Keratinocyte (primary cell): ENCODE results near the gene LRRC7. TPM values are rescaled to one million over a fixed set of nuclear protein-coding genes. Genes with fewer than 3 reads are reported as not detected.

Experiments
- DNase-seq: peaks from one replicate; pipeline ENCODE4 v3.0.0-alpha.2; 2011; ENCODE audit warnings: low read depth, missing footprints, low spot score
- FAIRE-seq: peaks from 2 replicates; lab custom pipeline; 2011; peaks lifted over from hg19 to GRCh38; lab: Jason Lieb, UNC
- H2AFZ ChIP-seq: 2 replicates; pipeline ENCODE4 v1.6.0; 2012; ENCODE audit warnings: low read length, control low read depth, inconsistent platforms; ENCODE audit not compliant: control insufficient read depth
- H3K27ac ChIP-seq: 2 replicates; pipeline ENCODE4 v1.5.1; 2011; ENCODE audit warnings: low read length; ENCODE audit not compliant: control insufficient read depth, insufficient read depth
- H3K27me3 ChIP-seq: 3 replicates; pipeline ENCODE4 v1.6.0; 2011; ENCODE audit warnings: low read length; ENCODE audit not compliant: control insufficient read depth, insufficient read depth; ENCODE audit errors: extremely low read depth
- H3K36me3 ChIP-seq, 2 experiments: 2 replicates in 1 of 2; 3 replicates in 1 of 2; pipeline ENCODE4 v1.5.1; 2011; ENCODE audit warnings: low read length in 2 of 2, mild to moderate bottlenecking in 1 of 2; ENCODE audit not compliant: control insufficient read depth in 2 of 2, insufficient read depth in 2 of 2; ENCODE audit errors: extremely low read depth in 1 of 2
- H3K4me1 ChIP-seq: 3 replicates; pipeline ENCODE4 v1.5.1; 2011; ENCODE audit warnings: low read length; ENCODE audit not compliant: control insufficient read depth, insufficient read depth; ENCODE audit errors: extremely low read depth
- H3K4me2 ChIP-seq: 3 replicates; pipeline ENCODE4 v1.6.0; 2011; ENCODE audit warnings: low read depth, low read length; ENCODE audit not compliant: control insufficient read depth, insufficient read depth; ENCODE audit errors: extremely low read depth
- H3K4me3 ChIP-seq, 3 experiments: fragments of 200-600 bp in 1 of 3; sonication (generic) in 1 of 3; 2 replicates in 2 of 3; 3 replicates in 1 of 3; pipeline ENCODE4 v1.5.1; 2011 to 2016; ENCODE audit warnings: low read length in 3 of 3, mild to moderate bottlenecking in 3 of 3, control low read depth in 2 of 3, inconsistent platforms in 1 of 3, low read depth in 1 of 3, mixed read lengths in 1 of 3, mixed run types in 1 of 3, moderate library complexity in 1 of 3; ENCODE audit not compliant: control insufficient read depth in 2 of 3, insufficient read depth in 2 of 3; ENCODE audit errors: extremely low read depth in 1 of 3
- H3K79me2 ChIP-seq: 2 replicates; pipeline ENCODE4 v1.6.0; 2012; ENCODE audit warnings: low read length; ENCODE audit not compliant: control insufficient read depth, insufficient read depth
- H3K9ac ChIP-seq: 3 replicates; pipeline ENCODE4 v1.6.0; 2011; ENCODE audit warnings: low read length; ENCODE audit not compliant: control insufficient read depth, insufficient read depth; ENCODE audit errors: extremely low read depth
- H3K9me1 ChIP-seq: 3 replicates; pipeline ENCODE4 v1.6.0; 2011; ENCODE audit warnings: low read length; ENCODE audit not compliant: control insufficient read depth, insufficient read depth; ENCODE audit errors: extremely low read depth
- H3K9me3 ChIP-seq: 2 replicates; pipeline ENCODE4 v1.5.1; 2012; ENCODE audit warnings: low read depth, low read length; ENCODE audit not compliant: control insufficient read depth
- H4K20me1 ChIP-seq: 3 replicates; pipeline ENCODE4 v1.6.0; 2011; ENCODE audit warnings: low read length; ENCODE audit not compliant: control insufficient read depth, insufficient read depth; ENCODE audit errors: extremely low read depth
- EZH2 ChIP-seq: IDR thresholded peaks from one replicate; pipeline ENCODE4 v1.6.1; 2012; ENCODE audit warnings: inconsistent platforms, mild to moderate bottlenecking, low read length, moderate library complexity
- dilution Hi-C: fragments of 300-500 bp; cut with MboI; formaldehyde crosslinking; loops from one replicate; pipeline ENCODE4 v1.7.0; 2020; ENCODE audit warnings: low sequenced_read_pairs; ENCODE audit not compliant: extremely low pct_ligation_motif_present
- polyA plus RNA-seq, 5 experiments: library from polyadenylated mRNA; depleted of rRNA in 3 of 5; stranded (reverse) in 3 of 5; stranded (forward) in 1 of 5; unstranded in 1 of 5; fragments of >200 nt; gene quantifications; 1 replicate in 1 of 5; 2 replicates in 3 of 5; 3 replicates in 1 of 5; pipeline versions ENCODE4 v1.2.1 to v1.2.3, GENCODE V29; 2011 to 2012; ENCODE audit warnings: missing spikeins in 2 of 5, low read depth in 1 of 5, low replicate concordance in 1 of 5
- TF ChIP-seq, protein P1 (sequence below), 3 experiments: IDR thresholded peaks in 1 of 3; conservative IDR thresholded peaks in 1 of 3; optimal IDR thresholded peaks in 1 of 3; 2 replicates in 2 of 3; 3 replicates in 1 of 3; pipeline versions ENCODE3 to v1.5.1; 2011; ENCODE audit warnings: low read length in 3 of 3, mild to moderate bottlenecking in 3 of 3, moderate library complexity in 2 of 3, control low read depth in 1 of 3, inconsistent platforms in 1 of 3; ENCODE audit not compliant: insufficient read depth in 2 of 3; ENCODE audit errors: extremely low read depth in 1 of 3

Gene LRRC7
- polyA plus RNA-seq, 1 donor (not counting 4 experiments of a cell fraction or from before 2014, with no cell fraction given) = 0.28 TPM

DNA sequence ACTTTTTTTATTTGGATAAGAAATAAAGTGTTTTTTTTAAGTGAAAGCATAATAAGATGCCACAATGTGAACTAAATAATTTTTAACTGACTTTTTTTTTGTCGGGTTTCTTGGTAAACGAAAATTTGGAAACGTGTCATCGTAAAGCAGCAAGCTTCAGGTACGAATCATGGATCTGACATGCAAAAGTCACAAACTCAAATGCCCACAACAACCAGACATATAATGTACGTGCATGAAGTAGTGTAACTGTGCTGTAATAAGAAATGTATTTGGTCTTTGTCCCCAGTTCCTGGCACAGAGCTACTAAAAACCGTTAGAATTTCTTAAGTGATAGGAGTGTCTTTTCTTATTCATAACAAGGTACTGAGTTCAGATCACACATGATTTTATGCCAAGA, 44.3 kb upstream of the LRRC7 start:
- no peak overlapping the region for H3K27ac ChIP-seq
- H3K9me1 ChIP-seq = no peaks in the 10 kb centered on the region
- no peak overlapping the region for H2AFZ ChIP-seq
- H4K20me1 ChIP-seq = no peaks in the 10 kb centered on the region
- H3K9ac ChIP-seq = no peak overlapping the region
- dilution Hi-C loops = no loop called here
- TF ChIP-seq, protein P1, sequence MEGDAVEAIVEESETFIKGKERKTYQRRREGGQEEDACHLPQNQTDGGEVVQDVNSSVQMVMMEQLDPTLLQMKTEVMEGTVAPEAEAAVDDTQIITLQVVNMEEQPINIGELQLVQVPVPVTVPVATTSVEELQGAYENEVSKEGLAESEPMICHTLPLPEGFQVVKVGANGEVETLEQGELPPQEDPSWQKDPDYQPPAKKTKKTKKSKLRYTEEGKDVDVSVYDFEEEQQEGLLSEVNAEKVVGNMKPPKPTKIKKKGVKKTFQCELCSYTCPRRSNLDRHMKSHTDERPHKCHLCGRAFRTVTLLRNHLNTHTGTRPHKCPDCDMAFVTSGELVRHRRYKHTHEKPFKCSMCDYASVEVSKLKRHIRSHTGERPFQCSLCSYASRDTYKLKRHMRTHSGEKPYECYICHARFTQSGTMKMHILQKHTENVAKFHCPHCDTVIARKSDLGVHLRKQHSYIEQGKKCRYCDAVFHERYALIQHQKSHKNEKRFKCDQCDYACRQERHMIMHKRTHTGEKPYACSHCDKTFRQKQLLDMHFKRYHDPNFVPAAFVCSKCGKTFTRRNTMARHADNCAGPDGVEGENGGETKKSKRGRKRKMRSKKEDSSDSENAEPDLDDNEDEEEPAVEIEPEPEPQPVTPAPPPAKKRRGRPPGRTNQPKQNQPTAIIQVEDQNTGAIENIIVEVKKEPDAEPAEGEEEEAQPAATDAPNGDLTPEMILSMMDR (optimal IDR thresholded peaks at IDR 0.05 in 1 of 3, IDR thresholded peaks at IDR 0.05 in 1 of 3, conservative IDR thresholded peaks at IDR 0.05 in 1 of 3; ENCODE audit: extremely low read depth in 1 of 3, insufficient read depth in 2 of 3, low read length in 3 of 3) = no peak
- no peak for TF ChIP-seq EZH2
- FAIRE-seq = peak; percentile 36
- no peaks in the 10 kb centered on the region for H3K79me2 ChIP-seq
- H3K4me3 ChIP-seq = no peak overlapping the region
- no peaks in the 10 kb centered on the region for H3K27me3 ChIP-seq
- no peak for DNase-seq
- peaks cover 16% of the 10 kb centered on the region for H3K4me1 ChIP-seq
- H3K9me3 ChIP-seq = no peaks in the 10 kb centered on the region
- no peaks in the 10 kb centered on the region for H3K36me3 ChIP-seq
- H3K4me2 ChIP-seq = no peak overlapping the region

DNA sequence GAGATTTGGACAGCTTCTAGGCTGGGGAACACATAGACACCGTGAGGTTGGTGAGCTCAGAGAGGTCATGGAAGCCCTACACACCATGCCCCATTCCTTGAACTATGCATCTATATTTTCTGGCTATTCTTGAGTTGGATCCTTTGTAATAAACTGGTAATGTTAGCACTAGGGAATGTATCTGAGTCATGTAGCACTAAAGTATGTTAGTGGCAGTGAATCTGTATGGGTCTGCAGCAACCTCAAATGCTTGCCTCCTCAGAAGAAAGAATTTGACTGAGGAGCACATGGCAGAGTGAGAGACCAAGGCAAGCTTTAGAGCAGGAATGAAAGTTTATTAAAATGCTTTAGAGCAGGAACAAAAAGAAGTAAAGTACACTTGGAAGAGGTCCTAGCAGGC, 43.7 kb upstream of the LRRC7 start:
- Histone ChIP-seq H3K79me2 (no peaks in the 10 kb centered on the region), H3K9me3 (no peaks in the 10 kb centered on the region), H3K27me3 (no peaks in the 10 kb centered on the region), H3K9me1 (no peaks in the 10 kb centered on the region), H3K4me1 (peaks cover 21% of the 10 kb centered on the region), H2AFZ (no peak overlapping the region), H3K4me3 (no peak overlapping the region), H3K36me3 (no peaks in the 10 kb centered on the region), H3K4me2 (no peak overlapping the region), H4K20me1 (no peaks in the 10 kb centered on the region), H3K9ac (no peak overlapping the region), H3K27ac (no peak overlapping the region)
- TF ChIP-seq EZH2 = no peak
- TF ChIP-seq, protein P1 (optimal IDR thresholded peaks at IDR 0.05 in 1 of 3, IDR thresholded peaks at IDR 0.05 in 1 of 3, conservative IDR thresholded peaks at IDR 0.05 in 1 of 3; ENCODE audit: extremely low read depth in 1 of 3, insufficient read depth in 2 of 3, low read length in 3 of 3) = no peak
- DNase-seq = no peak
- FAIRE-seq = peak; percentile 63
- dilution Hi-C loops = no loop called here
